HG03060 (cell line): Measurements from ENCODE around the gene CIROP.
"Not testable (repeated sequence)": the region's sequence is repeated elsewhere in the genome, so short reads cannot be mapped to it uniquely, and the experiment has no call there.

Experiments used
- ATAC-seq: cut with Tn5 transposase; IDR thresholded peaks from one replicate; pipeline ENCODE4 v1.9.1; 2021; ENCODE audit warnings: low read depth, moderate number of reproducible peaks; ENCODE audit not compliant: unreplicated experiment

Gene CIROP

DNA sequence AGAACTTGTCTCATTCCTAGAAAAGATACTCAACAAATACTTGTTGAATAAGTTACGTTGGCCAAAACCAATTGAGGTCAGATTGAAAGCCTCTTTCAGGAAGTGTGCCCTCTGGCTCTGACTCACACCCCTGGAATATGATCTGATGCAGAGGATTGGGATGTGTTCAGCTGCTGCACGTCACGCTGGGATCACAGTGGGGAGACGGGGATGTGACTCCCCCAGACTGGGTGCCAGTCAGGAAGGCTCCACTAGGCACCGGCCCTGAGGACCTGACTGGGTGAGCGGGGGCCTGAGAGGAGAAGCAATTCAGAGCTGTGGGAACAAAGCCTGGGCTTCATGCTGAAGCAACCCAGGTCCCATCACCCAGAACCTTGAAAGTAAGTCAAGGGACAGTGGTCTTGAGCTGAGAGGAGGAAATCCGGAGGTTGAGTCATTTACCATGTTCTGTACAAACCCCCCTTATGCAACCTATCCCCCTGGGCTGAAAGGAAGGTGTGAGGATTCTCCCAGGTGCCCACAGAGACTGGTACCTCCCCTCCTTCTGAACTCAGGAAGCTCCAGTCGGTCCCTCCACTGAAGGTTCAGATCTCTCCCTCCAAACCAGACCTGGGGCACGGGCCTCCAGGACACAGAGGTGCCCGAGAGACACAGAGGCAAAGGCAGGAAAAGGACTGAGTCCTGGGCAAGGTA is 10.4 kb upstream of the CIROP start:
- no peak for ATAC-seq

DNA sequence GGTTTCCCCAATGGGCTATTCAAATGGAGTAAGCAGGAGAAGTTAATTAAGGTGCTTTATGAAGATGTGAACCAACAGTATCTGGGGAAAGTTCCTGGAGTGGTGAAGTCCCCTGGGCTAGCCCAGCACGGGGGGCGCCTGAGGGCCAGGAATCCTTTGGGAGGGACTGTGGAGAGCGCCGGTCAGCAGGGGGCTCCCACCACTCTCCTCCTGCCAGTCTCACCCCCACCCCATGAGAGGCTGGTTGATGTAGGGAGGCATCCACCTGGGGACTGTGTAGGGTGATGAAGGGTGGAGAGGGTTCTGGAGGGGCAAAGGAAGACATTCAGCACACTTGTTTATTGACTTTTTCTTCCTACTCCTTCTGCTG is 9.9 kb upstream of the CIROP start:
- no peak for ATAC-seq

DNA sequence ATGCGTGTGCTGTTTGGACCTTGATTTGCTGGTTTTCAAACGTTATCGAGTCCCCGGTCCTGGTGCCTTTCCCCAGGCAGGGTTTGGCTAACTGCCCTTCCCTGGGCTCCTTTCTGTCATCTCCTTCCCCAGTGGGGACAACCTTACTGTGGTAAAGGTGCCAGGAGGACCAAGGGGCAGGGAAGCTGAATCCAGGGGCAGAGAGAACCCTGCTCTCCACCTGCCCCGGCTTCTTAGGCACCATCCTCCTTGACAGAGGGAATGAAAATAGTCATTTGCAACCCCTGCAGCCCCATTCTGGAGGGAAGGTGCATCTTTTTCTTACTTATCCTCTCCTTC is 9.3 kb upstream of the CIROP start:
- no peak for ATAC-seq

DNA sequence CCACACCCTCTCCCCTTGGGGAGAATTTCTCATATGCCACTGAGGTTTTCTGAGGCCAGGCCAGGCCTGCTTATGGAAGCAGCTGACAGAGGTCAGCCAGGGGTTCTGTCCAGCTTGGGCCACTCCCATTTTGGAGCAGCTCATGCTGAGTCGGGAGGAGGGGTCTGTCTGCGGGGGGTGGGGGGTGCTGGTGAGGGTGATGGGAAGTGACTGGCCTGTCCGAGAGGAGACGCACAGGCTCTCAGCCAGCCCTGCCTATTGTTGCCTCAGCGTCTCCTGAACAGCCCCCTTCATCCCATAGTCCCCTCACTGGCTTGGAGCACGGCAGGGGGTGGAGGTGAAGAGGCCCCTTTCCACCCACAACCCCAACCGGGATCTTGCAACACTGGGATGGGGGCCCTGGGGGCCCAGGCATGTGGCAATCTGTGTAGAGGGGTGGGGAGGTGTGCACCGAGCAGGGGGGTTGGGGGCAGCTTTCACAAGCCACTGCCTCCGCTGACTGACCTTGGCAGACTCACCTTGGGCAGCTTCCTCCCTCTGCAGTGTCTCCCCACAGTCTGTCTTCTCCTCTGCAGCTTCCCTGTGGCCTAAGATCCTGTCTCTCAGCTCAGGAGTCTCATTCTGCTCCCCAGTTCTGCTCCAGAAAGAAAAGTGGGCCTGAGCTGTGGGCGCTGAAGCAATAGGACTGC is 8.8 kb upstream of the CIROP start:
- no peak for ATAC-seq

DNA sequence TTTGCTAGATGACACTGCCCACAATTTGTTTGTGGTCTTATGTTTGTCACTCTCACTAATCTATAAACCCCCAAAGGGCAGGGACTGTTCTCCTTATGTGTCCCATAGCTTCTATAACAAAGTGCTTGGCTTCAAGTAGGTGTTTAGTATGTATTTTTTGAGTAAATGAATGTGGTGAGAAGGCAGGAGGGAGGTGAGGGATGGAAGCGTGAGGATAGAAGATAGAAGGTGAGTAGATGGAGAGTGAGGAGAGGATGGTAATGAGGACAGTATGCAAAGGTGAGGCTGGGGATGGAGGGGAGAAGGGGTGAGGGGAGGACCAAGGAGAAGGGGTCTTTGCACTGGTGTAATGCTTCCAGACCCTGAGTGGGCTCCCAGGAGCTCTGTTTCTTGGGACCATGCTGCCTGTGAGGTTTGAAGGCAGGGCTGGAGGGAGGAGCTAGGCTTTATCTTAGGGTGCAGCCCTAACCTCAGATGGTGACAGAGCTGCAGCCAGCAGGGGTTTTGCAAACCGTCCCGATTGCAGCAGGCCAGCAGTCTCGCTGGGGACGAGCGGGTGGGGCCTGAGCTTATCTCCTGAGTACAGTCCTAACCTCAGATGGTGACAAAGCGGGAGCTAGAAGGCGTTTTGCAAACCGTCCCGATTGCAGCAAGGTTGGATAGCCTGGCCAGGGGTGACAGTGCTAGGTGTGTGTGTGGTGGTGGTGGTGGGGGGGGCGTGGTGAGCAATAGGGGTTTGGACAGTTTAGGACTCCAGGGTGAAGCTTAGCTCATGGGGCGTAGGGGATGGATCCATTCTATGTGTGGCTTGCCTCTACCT is 7.8 kb upstream of the CIROP start:
- ATAC-seq = no peak

DNA sequence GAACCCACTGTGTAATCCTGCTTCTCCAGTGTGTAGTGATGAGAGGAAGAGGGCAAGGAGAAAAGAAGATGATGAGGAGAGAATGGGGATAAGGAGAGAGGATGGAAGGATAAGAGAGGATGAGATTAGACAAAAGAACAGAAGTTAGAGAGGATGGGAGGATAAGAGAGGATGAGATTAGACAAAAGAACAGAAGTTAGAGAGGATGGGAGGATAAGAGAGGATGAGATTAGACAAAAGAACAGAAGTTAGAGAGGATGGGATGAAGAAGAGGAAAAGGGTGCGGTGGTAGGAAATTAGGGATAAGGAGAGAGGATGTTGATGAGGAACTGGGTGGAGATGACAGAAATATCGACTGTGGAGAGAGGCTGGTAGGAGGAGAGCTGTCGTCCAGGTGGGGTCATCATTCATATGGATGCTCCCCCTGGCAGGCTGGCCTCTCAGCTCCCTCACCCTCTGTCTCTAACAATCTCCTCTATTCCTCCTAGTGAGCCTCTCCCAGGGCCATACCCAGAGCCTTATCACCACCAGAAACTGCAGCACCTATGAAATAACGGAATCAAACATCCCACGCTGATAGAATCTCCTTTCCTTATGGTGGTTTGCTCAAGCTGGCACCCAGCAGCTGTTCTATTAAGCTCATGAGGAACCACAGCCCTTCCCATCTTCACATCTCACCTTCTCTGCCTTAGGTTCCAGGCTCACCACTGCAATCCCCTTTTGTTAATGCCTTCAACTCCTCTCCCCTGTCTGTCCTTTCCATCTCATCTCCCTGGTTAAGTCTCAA is 6.0 kb upstream of the CIROP start:
- ATAC-seq = no peak

DNA sequence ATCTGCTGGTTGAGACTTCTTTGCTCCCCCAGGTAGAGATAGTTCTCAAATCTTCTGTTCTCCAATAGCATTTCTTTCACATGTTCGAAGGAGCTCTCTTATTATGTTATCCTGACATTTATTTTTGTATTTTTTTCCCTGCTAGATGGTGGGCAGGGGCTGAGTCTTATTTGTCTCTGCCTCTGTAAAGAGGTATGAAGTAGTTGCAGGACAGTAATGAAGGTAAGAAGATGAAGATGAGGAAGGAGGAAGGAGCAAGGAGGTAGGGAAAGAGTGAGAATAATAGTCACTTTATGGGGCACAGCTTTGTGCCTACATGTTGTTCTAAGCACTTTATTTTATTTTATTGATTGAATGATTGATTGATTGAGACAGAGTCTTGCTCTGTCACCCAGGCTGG is 5.0 kb upstream of the CIROP start:
- ATAC-seq = no peak

DNA sequence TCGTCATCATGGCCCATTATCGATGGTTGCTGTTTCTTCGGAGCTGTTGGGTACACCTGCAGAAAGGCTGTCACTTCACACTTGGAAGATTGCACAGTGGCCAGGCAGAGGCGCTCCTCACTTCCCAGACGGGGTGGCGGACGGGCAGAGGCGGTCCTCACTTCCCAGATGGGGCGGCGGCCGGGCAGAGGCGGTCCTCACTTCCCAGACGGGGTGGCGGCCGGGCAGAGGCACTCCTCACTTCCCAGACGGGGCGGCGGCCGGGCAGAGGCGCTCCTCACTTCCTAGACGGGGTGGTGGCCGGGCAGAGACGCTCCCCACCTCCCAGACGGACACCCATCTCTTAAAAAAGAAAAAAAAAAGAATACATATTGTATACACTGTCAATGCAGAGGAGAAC is 3.4 kb upstream of the CIROP start:
- ATAC-seq = not testable (repeated sequence)

DNA sequence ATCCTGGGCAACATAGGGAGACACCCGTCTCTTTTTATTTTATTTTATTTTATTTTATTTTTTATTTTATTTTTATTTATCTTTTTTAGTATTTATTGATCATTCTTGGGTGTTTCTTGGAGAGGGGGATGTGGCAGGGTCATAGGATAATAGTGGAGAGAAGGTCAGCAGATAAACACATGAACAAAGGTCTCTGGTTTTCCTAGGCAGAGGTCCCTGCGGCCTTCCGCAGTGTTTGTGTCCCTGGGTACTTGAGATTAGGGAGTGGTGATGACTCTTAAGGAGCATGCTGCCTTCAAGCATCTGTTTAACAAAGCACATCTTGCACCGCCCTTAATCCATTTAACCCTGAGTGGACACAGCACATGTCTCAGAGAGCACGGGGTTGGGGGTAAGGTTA is 2.8 kb upstream of the CIROP start:
- ATAC-seq = not testable (repeated sequence)

DNA sequence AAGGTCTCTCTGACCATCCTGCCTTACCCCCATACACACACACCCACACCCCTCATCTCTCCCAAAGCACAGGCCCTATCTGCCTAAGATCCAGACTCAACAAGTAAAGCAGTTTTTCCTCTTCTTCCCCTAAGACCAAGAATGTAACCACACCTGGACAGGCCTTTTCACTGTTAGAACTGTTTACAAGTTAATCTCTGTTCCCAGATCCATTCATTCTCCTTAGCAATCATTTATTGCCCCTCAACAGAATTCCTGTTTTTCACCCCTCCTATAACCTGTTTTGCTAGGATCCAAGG is 1.9 kb upstream of the CIROP start:
- no peak for ATAC-seq

DNA sequence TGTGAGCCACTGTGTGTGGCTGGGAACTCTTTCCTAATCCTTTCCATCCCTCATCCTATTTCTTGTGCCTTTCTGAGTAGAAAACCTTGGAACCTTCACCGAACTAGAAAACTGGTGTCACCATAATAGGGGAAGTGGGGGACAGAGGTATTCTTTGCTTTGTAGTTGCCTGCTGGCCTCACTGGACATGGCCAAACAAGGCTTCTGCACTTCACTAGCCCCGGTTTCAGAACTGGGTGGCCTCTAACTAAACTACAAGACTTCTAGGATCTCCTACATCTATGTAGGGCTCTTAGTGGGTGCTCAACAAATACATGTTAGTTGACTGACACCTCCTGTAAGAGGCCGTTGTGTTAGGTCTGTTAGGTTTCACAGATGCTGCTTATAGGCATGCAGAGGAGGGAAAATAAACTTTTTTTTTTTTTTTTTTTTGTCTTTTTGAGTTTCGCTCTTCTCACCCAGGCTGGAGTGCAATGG is 597 bp upstream of the CIROP start:
- no peak for ATAC-seq

DNA sequence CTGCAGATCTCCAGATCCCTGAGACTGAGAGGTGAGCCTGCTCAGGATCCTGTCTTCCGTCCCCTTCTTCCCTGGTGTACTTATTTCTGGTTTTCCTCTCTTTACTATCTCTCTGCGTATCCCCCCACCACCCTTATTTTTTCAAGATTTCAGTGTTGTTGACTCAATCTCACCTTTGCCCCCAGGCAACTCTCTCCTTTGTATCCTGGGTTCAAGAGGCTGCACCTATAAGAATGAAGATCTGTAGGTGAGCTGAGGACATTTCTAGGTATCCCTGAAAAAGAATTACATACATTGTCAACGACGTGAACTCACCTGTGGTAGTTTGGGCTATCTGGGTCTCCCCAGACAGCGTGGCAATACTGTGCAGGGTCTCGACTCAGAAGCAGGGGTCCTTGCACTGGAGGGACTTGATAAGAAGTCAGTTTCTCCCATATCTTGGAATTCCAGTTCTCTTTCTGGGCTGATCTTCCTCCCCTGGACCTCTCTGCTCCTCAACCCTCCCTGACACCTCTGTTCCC is 659 bp downstream of the CIROP start:
- ATAC-seq = no peak

DNA sequence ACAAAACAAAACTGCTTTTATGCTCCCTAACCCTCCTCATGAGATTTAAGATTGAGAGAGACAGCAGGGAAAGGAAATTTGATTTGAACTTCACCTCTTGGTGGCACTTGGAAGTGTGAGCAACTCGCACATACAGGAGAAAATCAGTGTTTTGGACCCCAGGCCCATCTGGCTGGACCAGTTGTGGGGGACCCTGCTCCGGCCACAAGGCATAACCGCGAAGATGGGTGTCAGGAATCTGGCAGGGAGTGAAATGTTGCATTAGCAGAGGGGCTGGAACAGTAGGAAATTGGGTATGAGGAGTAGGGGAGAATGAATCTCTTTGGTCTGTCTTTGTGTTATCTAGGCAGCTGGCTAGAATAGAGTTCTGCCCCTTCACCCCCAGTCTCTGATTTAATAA is 1.2 kb downstream of the CIROP start:
- ATAC-seq = no peak

DNA sequence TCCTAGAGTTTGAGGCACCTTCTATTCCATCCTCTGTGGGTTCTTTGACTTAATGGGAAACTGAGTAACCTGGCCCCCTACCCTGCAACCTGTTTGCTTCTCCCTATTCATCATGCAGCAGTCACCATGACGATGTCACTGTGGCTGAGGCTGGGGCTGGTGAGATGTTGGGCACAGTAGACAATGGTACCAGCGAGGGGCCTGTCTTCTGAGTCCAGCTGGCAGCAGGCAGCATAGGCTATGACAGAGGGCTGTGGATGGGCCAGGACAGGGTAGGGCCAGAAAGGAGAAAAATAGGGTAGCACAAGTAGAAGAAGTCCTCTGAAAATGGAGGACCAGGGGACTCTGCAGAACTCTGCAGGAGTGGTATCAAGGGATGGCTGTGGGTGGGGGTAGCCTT is 2.0 kb downstream of the CIROP start:
- ATAC-seq = no peak

DNA sequence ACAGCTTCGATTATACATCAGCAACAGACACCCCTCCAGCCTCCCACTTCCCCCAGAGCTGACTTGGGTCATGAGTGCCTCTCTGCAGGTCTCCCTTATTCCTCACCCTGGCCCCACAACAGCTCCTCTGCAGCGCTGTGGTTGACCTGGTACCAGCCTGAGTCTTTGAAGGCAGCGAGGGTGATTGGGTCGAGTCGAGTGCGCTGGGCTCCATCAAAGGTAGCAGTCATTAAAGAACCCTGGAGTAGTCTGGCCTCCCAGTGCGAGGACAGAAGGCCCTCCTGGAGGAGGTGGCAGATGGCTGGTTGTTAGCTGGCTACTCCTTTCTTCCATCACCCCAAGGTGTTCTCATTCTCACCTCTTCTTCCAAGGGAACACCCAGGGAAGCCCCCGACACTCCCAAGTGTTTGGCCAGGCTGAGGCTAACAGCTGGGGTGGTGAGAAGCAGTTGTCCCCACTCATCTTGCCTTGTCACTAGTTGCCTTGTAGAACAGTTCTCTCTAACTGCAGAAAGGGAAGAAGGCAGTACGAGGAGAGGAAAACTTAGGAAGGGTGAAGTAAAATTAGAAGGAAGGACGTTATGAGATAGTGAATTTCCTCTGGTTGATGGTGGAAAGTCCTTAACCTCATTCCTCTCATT is 2.7 kb downstream of the CIROP start:
- ATAC-seq = no peak

DNA sequence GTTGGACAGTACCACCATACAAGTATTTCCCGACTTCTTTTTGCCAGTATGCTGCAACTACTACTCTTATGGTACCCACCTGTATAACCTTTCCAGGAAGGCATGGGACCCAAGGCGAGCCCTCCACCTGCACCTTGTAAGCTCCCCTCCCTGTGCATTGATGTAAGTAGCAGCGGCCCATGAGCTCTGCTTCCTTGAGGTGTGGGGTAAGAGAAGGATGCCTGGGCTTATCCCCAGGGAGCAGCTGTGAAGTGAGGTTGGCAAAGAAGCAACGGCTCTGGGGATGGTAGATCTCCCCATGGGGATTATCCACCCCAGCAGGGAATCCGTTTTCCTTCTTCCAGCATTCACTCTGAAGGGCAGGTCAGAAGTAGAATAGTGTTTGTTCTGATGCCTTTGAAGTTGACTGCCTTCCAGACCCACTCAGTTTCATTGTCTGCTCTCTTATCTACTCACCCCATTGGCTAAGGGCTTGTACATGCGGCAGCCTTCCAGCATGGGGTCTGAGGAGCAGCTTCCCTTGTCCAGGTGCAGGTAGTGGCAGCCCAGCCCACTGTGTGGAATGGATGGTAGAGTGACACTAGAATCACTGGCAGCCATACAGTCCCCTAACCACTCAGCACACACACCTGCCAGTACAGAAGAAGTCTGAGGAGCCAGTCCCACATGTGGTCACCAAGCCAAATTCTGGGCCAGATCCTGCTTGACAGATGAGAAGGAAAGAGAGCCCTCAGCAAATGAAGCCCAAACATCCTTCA is 3.4 kb downstream of the CIROP start:
- ATAC-seq = no peak

DNA sequence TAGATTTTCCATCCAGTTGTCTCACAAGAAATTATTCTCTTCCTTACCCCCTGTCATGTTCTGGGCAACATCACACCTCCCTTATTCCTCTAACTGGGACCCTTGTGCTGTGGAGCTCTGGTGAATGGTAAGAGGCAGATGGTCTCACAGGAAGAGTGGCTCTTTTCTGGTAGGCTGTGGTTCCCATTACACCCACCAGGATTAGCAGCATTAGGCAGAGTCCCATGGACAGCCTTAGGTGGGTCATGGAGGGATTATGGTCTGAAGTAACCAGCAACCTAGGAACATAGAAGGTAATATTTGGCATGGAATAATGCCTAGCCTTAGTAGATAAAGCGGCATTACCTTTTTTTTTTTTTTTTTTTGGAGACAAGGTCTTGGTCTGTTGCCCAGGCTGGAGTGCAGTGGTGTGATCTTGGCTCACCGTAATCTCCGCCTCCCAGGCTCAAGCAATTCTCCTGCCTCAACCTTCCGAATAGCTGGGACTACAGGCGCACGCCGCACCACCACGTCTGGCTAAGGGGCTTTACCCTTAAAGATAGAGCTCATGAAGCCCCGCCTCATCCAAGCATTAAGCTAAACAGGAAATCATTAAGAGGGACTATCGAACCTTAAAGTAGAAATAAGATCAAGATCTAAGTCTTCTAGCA is 5.5 kb downstream of the CIROP start:
- ATAC-seq = no peak

DNA sequence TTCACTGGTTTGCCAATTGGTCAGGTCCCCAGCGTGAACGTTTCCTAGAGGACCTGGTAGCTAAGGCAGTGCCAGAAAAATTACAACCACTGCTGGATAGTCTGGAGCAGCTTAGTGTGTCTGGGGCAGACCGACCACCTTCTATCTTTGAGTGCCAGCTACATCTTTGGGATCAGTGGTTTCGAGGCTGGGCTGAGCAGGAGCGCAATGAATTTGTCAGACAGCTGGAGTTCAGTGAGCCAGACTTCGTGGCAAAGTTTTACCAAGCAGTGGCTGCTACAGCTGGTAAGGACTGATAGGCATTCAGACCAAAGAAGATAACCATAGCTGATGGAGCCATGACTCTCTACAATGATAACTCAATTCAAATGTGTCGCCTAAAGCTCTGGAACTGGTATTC is 7.0 kb downstream of the CIROP start:
- no peak for ATAC-seq
